Activated CD4-positive, alpha-beta memory T cell treated with anti-CD3 and anti-CD28 coated beads for 36 hours (primary cell): ENCODE results near the gene IFNLR1. TPM values are rescaled to one million over a fixed set of nuclear protein-coding genes. Genes with fewer than 3 reads are reported as not detected.
A peak's percentile ranks its signal among the peaks of the same experiment; 100 is the strongest.

Source experiments
- CTCF ChIA-PET: fragments of 350-600 bp; sonication (Branson Sonifier 250); formaldehyde crosslinking; loops from one replicate; lab custom pipeline; 2021; ENCODE audit warnings: antibody characterized with exemption, inconsistent platforms; lab: Charles Lee
- POLR2A ChIA-PET: fragments of 350-600 bp; sonication (Branson Sonifier 250); formaldehyde crosslinking; loops from one replicate; lab custom pipeline; 2021; ENCODE audit warnings: antibody characterized with exemption; lab: Charles Lee
- DNase-seq: peaks from one replicate; pipeline ENCODE4 v3.0.0-alpha.2; 2020
- H3K27ac Mint-ChIP-seq: one replicate; pipeline ENCODE4 v1.8.0; 2021; ENCODE audit warnings: mixed read lengths
- H3K27me3 Mint-ChIP-seq: one replicate; pipeline ENCODE4 v1.8.0; 2021; ENCODE audit warnings: mixed read lengths
- H3K36me3 Mint-ChIP-seq: one replicate; pipeline ENCODE4 v1.8.0; 2021; ENCODE audit warnings: mixed read lengths
- H3K4me1 Mint-ChIP-seq: one replicate; pipeline ENCODE4 v1.8.0; 2021; ENCODE audit warnings: low read depth, mixed read lengths
- H3K4me3 Mint-ChIP-seq: one replicate; pipeline ENCODE4 v1.8.0; 2021; ENCODE audit warnings: mild to moderate bottlenecking, mixed read lengths
- H3K9me3 Mint-ChIP-seq: one replicate; pipeline ENCODE4 v1.8.0; 2021; ENCODE audit warnings: mixed read lengths
- intact Hi-C: fragments of 100-400 bp; cut with micrococcal nuclease; formaldehyde crosslinking; loops from one replicate; pipeline ENCODE4 v1.15.1; 2023
- total RNA-seq, 2 experiments: library from RNA; stranded (reverse); gene quantifications; one replicate each; pipeline ENCODE4 v1.2.3, GENCODE V29; 2021

Gene IFNLR1
- total RNA-seq, 2 experiments from 2014 or later: 6.2 to 10.0 TPM

- no peak overlapping the region for H3K4me3 Mint-ChIP-seq
- peaks cover 14% of the 10 kb centered on the region for H3K9me3 Mint-ChIP-seq
- ChIA-PET CTCF (interaction anchor here (0.7 kb wide), 1 partner anchor 98 kb away, joined by 3 read pairs; no protein-coding TSS in a partner anchor), POLR2A (no interaction called here)
- H3K27ac Mint-ChIP-seq: no peak overlapping the region
- peaks cover 4% of the 10 kb centered on the region for H3K27me3 Mint-ChIP-seq
- intact Hi-C loops: no loop called here
- H3K36me3 Mint-ChIP-seq: no peaks in the 10 kb centered on the region
- no peak for DNase-seq
- H3K4me1 Mint-ChIP-seq: no peaks in the 10 kb centered on the region
These were observed 59.2 kb downstream of the IFNLR1 start for GRCh38 chr1:24127801-24128363.

GRCh38 chr1:24127134-24127800 lies 59.8 kb downstream of the IFNLR1 start:
- no peak for DNase-seq
- ChIA-PET POLR2A (no interaction called here), CTCF (interaction anchor here (0.6 to 0.7 kb wide), 2 partner anchors 98 to 216 kb away, joined by 3 to 5 read pairs; no protein-coding TSS in a partner anchor)
- H3K9me3 Mint-ChIP-seq: peaks cover 14% of the 10 kb centered on the region
- no peak overlapping the region for H3K27ac Mint-ChIP-seq
- no peak overlapping the region for H3K4me3 Mint-ChIP-seq
- intact Hi-C loops: no loop called here
- no peaks in the 10 kb centered on the region for H3K4me1 Mint-ChIP-seq
- peaks cover 2% of the 10 kb centered on the region for H3K27me3 Mint-ChIP-seq
- no peaks in the 10 kb centered on the region for H3K36me3 Mint-ChIP-seq

GRCh38 chr1:24126672-24127023 lies 60.4 kb downstream of the IFNLR1 start:
- Mint-ChIP-seq H3K36me3 (no peaks in the 10 kb centered on the region), H3K4me3 (no peak overlapping the region), H3K4me1 (no peaks in the 10 kb centered on the region), H3K27ac (no peak overlapping the region), H3K9me3 (peaks cover 14% of the 10 kb centered on the region), H3K27me3 (peaks cover 2% of the 10 kb centered on the region)
- intact Hi-C loops: no loop called here
- no peak for DNase-seq
- CTCF ChIA-PET: interaction anchor here (0.6 to 1.4 kb wide), 4 partner anchors 23 to 217 kb away, joined by 3 to 7 read pairs (median 4); no protein-coding TSS in a partner anchor
- POLR2A ChIA-PET: no interaction called here

GRCh38 chr1:24126018-24126671 lies 60.9 kb downstream of the IFNLR1 start:
- Mint-ChIP-seq H3K27ac (no peak overlapping the region), H3K36me3 (no peaks in the 10 kb centered on the region), H3K4me3 (no peak overlapping the region), H3K27me3 (peaks cover 2% of the 10 kb centered on the region), H3K4me1 (no peaks in the 10 kb centered on the region), H3K9me3 (peaks cover 12% of the 10 kb centered on the region)
- ChIA-PET CTCF (interaction anchor here (0.8 to 1.4 kb wide), 3 partner anchors 24 to 73 kb away, joined by 3 to 7 read pairs (median 4); no protein-coding TSS in a partner anchor), POLR2A (no interaction called here)
- intact Hi-C loops: no loop called here
- DNase-seq: peak; percentile 32

GRCh38 chr1:24125456-24125855 lies 61.6 kb downstream of the IFNLR1 start:
- POLR2A ChIA-PET: no interaction called here
- CTCF ChIA-PET: interaction anchor here (1.4 kb wide), 2 partner anchors 24 to 54 kb away, joined by 3 to 7 read pairs; no protein-coding TSS in a partner anchor
- Mint-ChIP-seq H3K36me3 (no peaks in the 10 kb centered on the region), H3K27me3 (peaks cover 5% of the 10 kb centered on the region), H3K9me3 (peaks cover 8% of the 10 kb centered on the region), H3K27ac (no peak overlapping the region), H3K4me3 (no peak overlapping the region), H3K4me1 (no peaks in the 10 kb centered on the region)
- intact Hi-C loops: no loop called here
- no peak for DNase-seq

- POLR2A ChIA-PET: no interaction called here
- Mint-ChIP-seq H3K4me1 (no peaks in the 10 kb centered on the region), H3K9me3 (peaks cover 3% of the 10 kb centered on the region), H3K27me3 (peaks cover 8% of the 10 kb centered on the region), H3K4me3 (no peak overlapping the region), H3K27ac (no peak overlapping the region), H3K36me3 (no peaks in the 10 kb centered on the region)
- CTCF ChIA-PET: no interaction called here
- intact Hi-C loops: no loop called here
- DNase-seq: no peak
These were observed 62.1 kb downstream of the IFNLR1 start for GRCh38 chr1:24124980-24125379.

- ChIA-PET CTCF (interaction anchor here (1.3 kb wide), 1 partner anchor 26 kb away, joined by 3 read pairs; no protein-coding TSS in a partner anchor), POLR2A (no interaction called here)
- Mint-ChIP-seq H3K36me3 (no peaks in the 10 kb centered on the region), H3K9me3 (no peaks in the 10 kb centered on the region), H3K4me1 (no peaks in the 10 kb centered on the region), H3K27ac (no peak overlapping the region), H3K4me3 (no peak overlapping the region), H3K27me3 (peaks cover 18% of the 10 kb centered on the region)
- intact Hi-C loops: no loop called here
- no peak for DNase-seq
These were observed 63.5 kb downstream of the IFNLR1 start for GRCh38 chr1:24123611-24124010.

GRCh38 chr1:24122776-24123175 lies 64.3 kb downstream of the IFNLR1 start:
- H3K27me3 Mint-ChIP-seq: peaks cover 23% of the 10 kb centered on the region
- H3K4me1 Mint-ChIP-seq: no peaks in the 10 kb centered on the region
- H3K4me3 Mint-ChIP-seq: no peak overlapping the region
- H3K36me3 Mint-ChIP-seq: no peaks in the 10 kb centered on the region
- DNase-seq: no peak
- H3K27ac Mint-ChIP-seq: no peak overlapping the region
- intact Hi-C loops: no loop called here
- ChIA-PET CTCF (interaction anchor here (1.3 kb wide), 1 partner anchor 27 kb away, joined by 3 read pairs; no protein-coding TSS in a partner anchor), POLR2A (no interaction called here)
- H3K9me3 Mint-ChIP-seq: no peaks in the 10 kb centered on the region

GRCh38 chr1:24121406-24121805 lies 65.7 kb downstream of the IFNLR1 start:
- Mint-ChIP-seq H3K27ac (no peak overlapping the region), H3K9me3 (no peaks in the 10 kb centered on the region), H3K4me1 (no peaks in the 10 kb centered on the region), H3K27me3 (peaks cover 31% of the 10 kb centered on the region), H3K4me3 (no peak overlapping the region), H3K36me3 (no peaks in the 10 kb centered on the region)
- ChIA-PET POLR2A (no interaction called here), CTCF (no interaction called here)
- DNase-seq: no peak
- intact Hi-C loops: no loop called here

- DNase-seq: no peak
- no peak overlapping the region for H3K4me3 Mint-ChIP-seq
- no peaks in the 10 kb centered on the region for H3K4me1 Mint-ChIP-seq
- ChIA-PET CTCF (no interaction called here), POLR2A (no interaction called here)
- intact Hi-C loops: no loop called here
- no peaks in the 10 kb centered on the region for H3K36me3 Mint-ChIP-seq
- no peak overlapping the region for H3K27ac Mint-ChIP-seq
- peaks cover 34% of the 10 kb centered on the region for H3K27me3 Mint-ChIP-seq
- H3K9me3 Mint-ChIP-seq: no peaks in the 10 kb centered on the region
These were observed 66.1 kb downstream of the IFNLR1 start for GRCh38 chr1:24120965-24121364.

- Mint-ChIP-seq H3K4me1 (no peaks in the 10 kb centered on the region), H3K27ac (no peak overlapping the region), H3K36me3 (no peaks in the 10 kb centered on the region), H3K9me3 (no peaks in the 10 kb centered on the region), H3K27me3 (peaks cover 35% of the 10 kb centered on the region), H3K4me3 (no peak overlapping the region)
- CTCF ChIA-PET: no interaction called here
- DNase-seq: no peak
- POLR2A ChIA-PET: no interaction called here
- intact Hi-C loops: no loop called here
These were observed 67.0 kb downstream of the IFNLR1 start for GRCh38 chr1:24119859-24120756.

GRCh38 chr1:24119489-24119858 lies 67.6 kb downstream of the IFNLR1 start:
- no peaks in the 10 kb centered on the region for H3K9me3 Mint-ChIP-seq
- H3K4me1 Mint-ChIP-seq: no peaks in the 10 kb centered on the region
- ChIA-PET CTCF (no interaction called here), POLR2A (no interaction called here)
- intact Hi-C loops: no loop called here
- no peak overlapping the region for H3K4me3 Mint-ChIP-seq
- H3K36me3 Mint-ChIP-seq: no peaks in the 10 kb centered on the region
- H3K27me3 Mint-ChIP-seq: peaks cover 35% of the 10 kb centered on the region
- DNase-seq: no peak
- H3K27ac Mint-ChIP-seq: no peak overlapping the region
